Measurements from ENCODE around the gene NBPF1.
"Not testable (repeated sequence)": the region's sequence is repeated elsewhere in the genome, so short reads cannot be mapped to it uniquely, and the experiment has no call there.

Gene NBPF1

DNA sequence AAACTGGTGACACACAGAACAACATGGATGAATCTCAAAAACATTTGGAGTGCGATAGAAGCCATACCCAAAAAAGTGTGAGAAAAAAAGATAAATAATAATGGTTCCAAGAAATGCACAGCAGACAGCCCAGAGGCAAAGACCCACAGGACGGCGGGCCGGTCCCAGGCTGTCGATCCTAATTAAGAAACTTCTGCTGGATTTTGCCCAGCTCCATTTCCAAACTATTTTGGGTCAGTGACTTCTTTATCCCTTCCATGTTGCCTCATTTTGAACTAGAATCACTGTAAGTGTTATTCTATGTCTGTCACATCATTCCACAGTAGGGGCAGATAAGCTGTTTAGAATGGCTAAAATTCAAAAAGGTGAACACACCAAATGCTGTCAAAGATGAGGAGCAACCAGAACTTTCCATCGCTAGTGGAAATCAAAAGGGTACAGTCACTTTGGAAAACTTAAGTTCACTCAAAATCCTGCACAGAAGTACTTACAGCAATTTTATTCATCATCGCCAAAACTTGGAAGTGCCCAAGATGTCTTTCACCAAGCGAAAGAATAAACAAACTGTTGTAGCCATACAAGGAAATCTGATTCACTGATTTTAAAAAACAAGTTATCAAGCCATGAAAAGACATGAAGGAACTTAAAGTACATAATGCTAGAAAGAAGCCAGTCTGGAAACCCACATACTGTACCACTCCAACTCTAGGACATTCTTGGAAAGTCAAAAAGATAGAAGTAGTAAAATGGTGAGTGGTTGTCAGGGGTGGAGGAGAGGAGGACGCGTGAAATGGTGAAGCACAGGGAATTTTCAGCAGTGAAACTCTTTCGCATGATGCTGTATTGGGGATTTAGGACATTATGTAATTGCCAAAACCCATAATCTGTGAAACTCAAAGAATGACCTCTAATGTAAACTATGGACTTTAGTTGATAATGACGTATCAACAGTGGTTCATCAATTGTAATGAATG lies 7.5 kb downstream of the NBPF1 start:
- DNase-seq (ENCODE audit: low read depth in 3 of 3) = no peak

DNA sequence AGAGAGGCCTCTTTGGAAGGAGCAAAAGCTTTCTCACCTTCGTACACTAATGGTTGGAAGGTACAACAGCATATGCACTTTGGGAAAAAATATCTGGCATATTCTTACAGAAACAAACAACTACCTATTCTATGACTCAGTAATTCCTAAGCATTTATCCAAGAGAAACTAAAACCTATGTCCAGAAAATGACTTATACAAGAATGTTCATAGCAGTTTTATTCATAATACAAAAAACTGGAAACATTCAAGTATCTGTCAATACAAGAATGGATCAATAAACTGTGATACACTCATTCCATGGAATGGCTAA lies 8.2 kb downstream of the NBPF1 start:
- DNase-seq (ENCODE audit: low read depth in 3 of 3) = no peak

DNA sequence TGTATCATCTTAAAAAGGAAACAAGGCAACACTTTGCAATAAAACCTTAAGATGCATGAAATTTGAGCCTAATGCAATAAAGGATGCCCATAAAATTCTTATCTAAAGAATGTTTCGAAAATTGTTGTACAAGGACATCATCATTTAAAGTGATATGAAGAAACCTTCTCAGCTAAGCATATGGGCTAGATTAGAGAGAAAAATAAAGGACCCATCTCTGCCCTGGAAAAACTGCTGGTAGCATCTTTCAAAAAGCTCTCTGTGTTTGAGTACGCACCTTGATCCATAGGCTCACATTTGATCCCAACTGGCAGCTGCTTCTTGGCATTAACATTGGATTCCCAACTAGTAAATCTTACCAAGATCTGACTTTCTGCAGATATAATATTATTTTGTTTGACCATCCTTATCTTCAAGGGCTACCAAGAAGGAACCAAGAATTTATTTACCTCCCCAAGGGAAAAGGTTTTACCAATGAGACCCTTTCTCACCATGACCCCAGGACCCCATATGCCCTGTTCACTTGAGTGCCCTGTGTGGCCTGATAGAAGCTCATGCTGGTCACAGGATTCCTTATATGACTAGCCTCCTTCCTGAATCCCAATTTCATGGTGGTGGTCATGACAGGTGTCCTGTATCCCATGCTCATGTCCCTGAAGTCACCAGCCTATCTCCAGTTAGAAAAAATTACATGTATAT lies 8.7 kb downstream of the NBPF1 start:
- not testable (repeated sequence) for DNase-seq (ENCODE audit: low read depth in 3 of 3)

DNA sequence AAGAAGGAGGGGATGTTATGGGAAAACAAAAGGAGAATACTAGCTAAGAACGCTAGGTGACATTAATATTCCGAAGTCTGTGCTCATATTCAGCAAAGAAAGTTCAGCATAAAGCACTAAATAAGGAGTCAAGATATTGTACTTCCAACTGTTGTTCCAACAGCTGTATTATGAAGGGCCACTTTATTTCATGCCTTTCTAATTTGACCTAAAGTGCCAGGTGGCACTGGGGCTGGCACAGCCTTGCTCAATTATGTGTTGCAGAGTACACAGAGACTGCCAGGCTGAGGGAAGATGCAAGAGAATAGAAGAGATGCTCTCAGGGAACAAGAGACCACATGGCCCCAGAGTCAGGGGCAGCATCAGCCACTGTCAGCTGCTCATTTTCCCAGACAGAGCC lies 9.7 kb downstream of the NBPF1 start:
- DNase-seq (ENCODE audit: low read depth in 3 of 3) = not testable (repeated sequence)

DNA sequence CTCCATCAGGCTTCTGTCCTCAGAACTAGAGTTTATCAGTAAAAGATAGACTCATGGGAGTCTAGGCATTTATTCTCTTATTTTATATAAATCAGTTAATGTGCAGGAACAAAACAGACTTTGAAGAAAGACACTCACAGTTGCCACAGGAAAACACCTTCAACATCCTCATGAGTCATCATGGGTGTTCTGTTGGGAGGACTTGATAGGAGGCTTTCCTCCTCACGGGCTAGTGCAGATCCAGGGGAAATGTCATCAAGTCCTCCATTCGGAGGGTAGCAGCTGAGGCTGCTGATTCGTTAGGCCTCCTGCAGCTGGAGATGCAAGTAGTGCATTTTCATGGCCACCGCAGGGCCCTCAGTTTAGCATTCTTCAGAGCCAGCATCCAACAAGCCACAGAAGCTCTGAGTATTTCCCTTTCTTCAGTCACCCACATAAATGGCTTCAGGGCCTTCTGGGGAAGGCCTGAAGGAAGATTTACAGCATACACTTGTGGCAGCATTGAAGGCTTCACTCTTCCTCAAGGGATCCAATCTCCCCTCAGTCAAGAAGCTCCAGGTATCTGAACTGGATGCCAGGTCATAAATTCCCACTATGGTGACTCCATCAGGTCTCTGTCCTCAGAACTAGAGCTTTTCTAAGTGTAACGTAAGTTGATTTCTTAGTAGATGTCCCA lies 10.9 kb downstream of the NBPF1 start:
- not testable (repeated sequence) for DNase-seq (ENCODE audit: low read depth in 3 of 3)

DNA sequence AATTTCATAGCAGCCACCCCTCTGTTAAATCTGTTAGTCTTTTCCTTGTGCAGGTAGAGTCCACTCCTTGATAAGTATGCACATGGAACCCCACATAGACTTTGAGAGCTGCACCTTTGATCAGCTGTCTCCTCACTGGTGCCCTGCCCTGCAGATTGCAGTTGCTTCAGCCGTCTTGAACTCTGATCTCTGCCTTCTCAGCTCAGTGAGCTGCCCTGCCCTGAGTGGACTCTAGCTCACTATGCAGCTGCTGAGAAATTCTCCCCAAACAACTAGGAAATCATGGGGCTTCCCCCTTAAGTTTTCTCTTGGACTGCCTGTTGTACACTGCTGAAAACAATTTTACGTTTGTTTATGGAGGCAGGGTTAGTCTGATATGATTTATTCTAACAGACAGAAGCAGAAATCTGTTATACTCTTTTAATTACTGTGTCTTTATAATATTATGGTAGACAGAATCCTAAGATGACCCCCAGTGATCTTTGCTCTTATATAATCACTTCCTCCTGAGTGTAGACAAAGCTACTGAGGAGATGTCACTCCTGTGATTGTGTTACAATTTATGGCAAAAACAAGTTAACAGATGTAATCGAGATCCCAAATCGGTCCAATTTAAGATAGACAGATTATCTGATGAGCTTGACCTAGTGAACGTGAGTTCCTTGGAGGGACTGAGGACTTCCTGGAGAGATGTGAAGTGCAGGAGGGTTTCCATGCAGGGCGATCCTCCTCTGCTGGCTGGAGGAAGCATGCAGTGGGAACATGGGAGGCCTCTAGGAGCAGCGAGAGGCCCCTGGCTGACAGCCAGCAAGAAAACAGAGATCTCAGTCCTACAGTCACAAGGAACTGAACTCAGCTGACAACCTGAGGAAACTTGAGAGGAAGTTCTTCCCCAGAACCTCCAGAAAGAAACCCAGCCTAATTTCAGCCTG lies 12.2 kb downstream of the NBPF1 start:
- not testable (repeated sequence) for DNase-seq (ENCODE audit: low read depth in 3 of 3)

DNA sequence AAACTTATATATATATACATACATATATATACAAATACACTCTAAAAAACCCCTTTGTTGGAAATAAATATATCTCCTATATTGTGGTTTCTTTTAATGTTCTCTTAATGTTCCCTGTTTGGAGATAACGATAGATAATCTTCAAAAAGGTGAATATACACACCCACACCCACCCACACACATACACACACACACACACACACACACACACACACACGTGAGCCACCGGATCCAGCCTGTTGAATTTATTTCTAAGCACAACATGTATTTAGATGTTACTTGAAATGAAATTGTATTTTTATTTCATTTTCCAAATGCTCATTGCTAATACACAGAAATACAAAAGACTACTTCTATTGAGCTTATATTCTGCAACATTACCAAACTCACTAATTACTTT lies 14.0 kb downstream of the NBPF1 start:
- not testable (repeated sequence) for DNase-seq (ENCODE audit: low read depth in 3 of 3)

DNA sequence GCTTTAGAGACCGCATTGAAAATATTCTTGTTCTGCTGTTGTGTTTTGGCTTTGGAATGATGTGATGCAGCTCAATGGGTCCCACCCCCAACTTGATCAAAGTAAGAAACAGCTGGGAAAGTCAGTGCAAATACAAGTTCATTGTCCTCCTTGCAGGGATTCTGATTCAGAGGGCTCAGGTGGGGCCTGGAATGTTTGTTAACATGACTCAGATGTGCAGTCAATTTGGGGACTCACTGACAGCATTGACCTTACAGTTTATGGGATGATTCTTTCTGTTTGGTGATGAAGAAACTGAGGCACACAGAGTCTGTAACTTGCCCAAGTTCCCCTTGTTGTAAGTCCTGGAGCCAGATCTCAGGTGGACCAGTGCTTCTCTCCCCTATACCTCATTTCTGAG lies 18.1 kb downstream of the NBPF1 start:
- DNase-seq (ENCODE audit: low read depth in 3 of 3) = not testable (repeated sequence)

DNA sequence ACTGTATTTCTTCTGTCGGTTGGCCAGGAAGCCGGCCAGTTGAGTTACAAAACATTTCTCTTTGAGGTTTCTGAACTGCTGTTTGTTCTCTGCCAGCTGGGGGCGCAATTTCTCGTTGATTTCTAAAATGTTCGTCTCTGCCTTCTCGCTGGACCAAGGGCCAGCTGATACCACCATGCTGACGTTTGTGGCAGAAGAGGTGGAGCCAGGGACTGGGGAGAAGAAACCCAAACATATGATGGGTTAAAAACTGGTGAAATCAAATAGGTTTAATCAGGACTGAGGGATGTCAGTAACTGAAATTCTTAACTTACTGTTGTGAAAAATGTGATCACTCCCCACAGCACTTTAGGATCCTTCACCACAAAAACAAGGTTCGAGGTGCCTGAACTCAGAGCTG lies 21.5 kb downstream of the NBPF1 start:
- not testable (repeated sequence) for DNase-seq (ENCODE audit: low read depth in 3 of 3)

DNA sequence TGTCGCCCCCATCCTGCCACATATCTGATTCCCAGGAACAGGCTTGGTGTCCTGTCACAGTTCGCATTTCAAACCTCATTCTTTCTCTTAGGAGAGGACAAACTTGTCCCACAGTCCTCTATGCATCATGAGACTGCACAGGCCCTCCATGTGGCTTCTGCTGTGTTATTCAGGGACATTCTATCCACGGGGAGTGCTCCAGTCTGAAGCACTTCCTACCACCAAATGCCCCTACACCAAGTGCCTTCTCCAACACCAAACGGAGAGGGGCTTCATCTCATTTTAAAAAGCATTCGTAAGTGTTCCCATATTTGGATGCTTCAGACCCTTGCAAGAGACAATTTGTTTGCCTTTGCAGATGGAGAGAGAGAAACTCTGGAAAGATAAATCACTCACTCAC lies 25.3 kb downstream of the NBPF1 start:
- DNase-seq (ENCODE audit: low read depth in 3 of 3) = not testable (repeated sequence)

DNA sequence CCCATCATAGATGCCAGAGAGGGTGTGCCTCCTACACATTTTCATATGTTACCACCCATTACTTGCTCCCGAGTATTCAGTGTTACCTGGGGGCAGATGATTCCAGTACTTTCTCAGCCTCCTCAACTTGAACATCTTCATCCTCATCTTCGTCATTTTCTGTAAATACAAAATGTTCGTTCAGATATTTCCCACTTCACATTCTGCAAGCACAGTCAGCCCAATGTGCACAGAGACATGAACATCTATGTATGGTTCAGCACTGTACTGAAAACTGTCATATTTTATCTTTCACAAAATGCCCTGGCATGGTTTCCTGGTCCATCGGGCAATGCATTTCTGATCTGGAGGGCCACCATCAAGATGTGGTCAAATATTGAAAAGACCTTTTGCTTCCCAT lies 25.7 kb downstream of the NBPF1 start:
- DNase-seq (ENCODE audit: low read depth in 3 of 3) = not testable (repeated sequence)

DNA sequence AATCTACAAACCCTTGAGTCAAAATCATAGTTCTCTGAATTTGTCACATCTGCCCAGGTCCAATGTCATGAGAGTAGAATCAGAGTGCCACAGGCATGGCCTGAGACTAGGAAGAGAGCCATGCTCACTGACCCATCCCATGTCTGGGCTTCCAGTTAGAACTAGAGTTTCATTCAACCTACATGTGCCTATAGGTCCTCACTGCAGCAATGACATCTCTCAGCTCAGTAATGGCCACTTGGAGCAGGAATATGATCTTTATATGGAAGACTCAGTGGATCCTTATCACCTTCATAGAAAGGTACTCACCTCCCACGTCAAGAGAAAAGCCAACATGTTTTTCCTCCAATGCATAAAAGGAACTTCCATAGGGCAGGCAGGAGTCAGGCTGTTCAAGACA lies 48.0 kb downstream of the NBPF1 start:
- DNase-seq (ENCODE audit: low read depth in 3 of 3) = not testable (repeated sequence)

DNA sequence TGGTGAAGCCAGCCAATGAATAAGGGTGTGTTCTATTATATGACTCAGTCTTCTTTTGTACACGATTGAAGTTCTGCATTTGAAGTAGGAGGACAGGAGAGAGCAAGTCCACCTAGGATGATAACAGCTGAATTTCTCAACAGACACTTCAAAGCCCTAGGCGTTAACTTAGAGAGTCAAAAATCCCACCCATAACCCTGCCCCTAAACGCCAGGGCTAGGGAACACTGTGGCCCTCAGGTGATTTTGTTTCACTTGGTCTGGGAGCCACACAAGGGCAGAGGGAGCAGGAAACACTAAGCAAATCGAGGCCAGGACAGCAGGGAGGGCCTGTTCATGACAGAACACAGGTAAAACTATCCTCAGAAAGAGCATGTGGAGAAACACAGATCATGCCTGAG lies 52.3 kb downstream of the NBPF1 start:
- not testable (repeated sequence) for DNase-seq (ENCODE audit: low read depth in 3 of 3)

DNA sequence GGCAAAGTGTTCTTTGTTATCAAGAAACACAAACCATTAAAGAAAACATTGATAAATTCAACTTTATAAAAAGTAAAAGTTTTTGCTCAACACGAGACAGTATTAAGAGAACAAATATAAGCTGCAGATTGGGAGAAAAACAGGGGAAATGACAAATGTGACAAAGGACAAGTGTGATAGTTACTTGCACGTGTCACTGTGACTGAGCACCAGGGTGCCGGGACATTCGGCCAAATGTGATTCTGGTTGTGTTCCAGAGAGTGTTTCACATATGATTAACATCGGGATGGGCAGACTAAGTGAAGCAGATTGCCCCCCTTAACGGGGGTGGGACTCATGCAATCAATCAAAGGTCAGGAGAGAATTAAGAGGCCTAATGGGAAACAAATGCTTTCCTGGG lies 52.9 kb downstream of the NBPF1 start:
- DNase-seq (ENCODE audit: low read depth in 3 of 3) = not testable (repeated sequence)

DNA sequence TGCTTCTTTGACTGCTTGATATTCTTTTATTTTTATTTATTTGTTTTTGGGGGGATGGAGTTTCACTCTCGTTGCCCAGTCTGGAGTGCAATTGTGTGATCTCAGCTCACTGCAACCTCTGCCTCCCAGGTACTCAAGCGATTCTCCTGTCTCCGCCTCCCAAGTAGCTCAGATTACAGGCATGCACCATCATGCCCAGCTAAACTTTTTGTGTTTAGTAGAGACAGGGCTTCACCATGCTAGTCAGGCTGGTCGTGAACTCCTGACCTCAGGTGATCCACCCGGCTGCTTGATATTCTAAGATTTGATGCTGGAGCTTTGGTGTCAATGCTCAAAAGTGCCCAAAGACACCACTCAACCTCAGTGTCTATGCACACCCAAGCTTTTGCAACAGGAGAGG lies 53.7 kb downstream of the NBPF1 start:
- not testable (repeated sequence) for DNase-seq (ENCODE audit: low read depth in 3 of 3)

DNA sequence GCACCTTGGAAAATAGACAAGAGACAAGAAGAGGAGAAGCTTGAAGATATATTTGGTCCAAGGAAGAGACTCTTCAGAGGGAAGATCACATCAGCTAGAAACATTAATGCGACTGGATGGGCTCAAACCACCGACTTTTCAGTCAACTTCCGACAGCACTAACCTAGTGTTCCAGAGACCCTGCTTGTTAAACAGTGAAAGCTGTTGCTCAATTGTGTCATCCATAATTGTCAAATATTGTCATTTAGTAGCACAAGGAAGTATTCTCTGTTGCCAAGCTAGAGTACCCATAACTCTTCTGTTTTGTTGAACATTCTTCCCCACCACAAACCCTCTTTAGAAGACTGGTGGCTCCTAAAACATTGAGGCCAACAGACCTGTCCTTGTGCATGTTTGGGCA lies 56.3 kb downstream of the NBPF1 start:
- not testable (repeated sequence) for DNase-seq (ENCODE audit: low read depth in 3 of 3)

DNA sequence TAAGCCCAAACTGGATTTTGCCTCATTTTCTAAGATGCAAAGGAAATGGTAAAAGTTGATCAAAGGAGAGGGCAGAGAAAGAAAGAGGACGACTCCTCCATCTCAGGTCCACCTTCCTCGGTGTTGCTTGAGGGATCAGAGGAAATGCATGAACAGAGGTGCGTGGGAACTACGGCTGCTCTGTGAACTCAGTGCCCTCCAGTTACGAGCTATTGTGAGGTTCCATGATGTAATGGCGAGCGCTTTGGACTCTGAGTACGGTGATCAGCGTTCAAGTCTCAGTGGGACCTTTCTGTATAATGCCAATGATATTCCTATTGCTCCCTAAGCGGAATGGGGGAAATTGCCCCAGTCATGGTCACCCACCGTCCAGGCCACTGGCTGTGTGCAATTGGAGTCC lies 60.1 kb downstream of the NBPF1 start:
- not testable (repeated sequence) for DNase-seq (ENCODE audit: low read depth in 3 of 3)

DNA sequence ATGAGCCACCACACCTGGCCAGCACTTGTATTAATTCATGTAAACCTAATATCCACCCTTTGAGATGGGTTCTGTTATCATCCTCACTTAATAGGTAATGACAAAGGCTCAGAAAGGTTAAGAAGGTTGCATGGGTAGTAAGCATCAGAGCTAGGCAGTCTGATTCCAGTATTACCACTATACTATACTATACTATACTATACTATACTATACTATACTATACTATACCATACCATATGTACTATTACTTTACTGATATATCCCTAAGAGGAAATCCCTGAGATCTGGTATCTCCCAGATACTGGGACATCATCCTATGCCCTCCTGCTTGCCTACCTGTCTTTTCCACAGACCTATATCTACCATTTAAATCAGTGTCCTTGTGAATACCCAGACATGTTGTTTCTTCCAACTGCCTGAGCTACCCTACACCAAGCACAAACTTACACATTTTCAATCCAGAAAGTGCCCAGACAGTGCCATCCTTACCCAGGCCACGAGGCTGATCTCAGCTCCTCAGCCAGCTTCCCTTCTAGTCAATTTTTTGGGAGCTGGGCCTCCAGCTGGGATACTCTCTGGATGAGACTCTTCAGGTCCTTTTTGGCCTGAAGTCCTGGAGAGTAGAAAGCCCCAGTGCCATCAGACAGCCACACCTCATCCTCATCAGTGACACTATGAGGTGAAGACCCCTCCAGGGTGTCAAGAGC lies 63.0 kb downstream of the NBPF1 start:
- DNase-seq (ENCODE audit: low read depth in 3 of 3) = not testable (repeated sequence)

DNA sequence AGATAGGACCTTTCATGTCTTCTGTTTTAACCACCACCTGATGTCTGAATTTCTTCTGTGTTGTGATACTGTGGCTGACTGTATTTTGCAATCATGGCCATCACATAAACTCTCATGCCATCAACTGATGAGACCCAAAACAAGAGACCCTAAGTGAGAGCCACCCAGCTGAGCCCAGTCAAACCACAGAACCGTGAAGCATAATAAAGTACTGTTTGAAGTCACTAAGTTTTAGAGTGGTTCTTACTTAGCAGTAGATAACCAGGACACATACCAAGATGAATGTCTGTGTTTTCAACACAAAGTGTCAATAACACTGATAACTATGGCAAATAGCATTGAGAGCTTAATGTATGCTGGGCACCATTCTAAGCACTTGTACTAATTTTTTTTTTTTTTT lies 63.8 kb downstream of the NBPF1 start:
- not testable (repeated sequence) for DNase-seq (ENCODE audit: low read depth in 3 of 3)

DNA sequence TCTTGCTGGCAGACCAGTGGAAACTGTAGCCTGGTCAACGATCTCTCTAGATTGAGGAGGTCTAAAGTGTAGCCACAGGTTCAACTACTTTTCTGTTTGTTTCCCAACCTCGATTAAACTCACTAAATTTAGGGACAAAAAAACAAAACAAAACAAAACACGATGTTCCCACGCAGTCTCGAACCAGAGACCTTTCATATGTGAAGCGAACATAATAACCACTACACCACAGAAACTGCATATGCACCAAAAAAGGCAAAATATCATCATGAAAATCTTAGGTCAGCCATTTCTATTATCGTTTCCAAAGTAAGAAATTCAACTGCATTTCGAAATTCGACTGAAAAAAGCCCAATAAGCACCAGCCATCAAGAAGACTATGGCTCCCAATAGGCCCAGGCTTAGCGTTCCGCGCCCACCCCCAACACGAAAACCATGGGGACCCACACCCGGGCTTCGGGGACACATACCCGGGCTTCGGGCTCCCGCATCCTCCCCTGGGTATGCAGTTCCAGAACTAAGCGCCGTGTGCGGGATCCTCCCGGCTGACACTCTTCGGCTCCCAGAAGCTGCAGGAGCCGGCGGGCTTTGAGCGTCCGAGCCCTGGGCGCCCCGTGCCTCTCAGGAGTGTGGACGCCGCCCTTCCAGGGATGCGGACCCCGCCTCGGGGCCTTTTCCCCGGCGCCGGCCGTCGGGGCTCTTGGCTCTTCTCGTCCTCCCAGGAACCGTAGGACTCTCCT lies 65.7 kb downstream of the NBPF1 start:
- not testable (repeated sequence) for DNase-seq (ENCODE audit: low read depth in 3 of 3)

All from stimulated activated CD4-positive, alpha-beta T cell treated with anti-CD3 and anti-CD28 coated beads, TNF-alpha, amount 100 ng/mL, for 24 hours (primary cell).